ENCODE measurements around the gene CNTNAP5. TPM values are rescaled to one million over a fixed set of nuclear protein-coding genes. Genes with fewer than 3 reads are reported as not detected.

CNTNAP5 gene
- total and polyA plus RNA-seq, 9 of the 15 experiments (the other 6 are each of a cell fraction or from before 2014, with no cell fraction given) = not detected

DNA sequence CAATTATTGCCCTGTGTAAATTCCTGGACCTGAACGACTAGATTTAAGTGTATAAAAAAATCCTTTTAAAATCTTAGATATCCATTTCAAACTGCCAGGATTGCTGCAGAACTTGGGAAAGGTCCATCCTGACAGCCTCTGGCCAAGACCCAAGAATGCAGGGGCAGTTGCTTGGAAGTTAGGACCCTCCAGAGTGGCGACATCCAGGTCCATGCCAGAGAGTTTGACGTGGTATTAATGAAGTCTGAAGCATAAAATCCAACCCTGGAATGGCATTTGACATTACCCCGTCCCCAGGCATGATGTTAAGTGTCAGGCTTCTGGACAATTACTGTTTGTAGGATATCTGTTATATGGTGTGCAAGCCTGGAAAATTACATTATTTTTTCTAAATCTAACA lies 810.2 kb downstream of the CNTNAP5 start:
- in situ Hi-C loops (cut with MboI) (no loop called here), intact Hi-C loops (cut with micrococcal nuclease) (no loop called here)
- CTCF ChIA-PET (ENCODE audit: low intra/inter-chr PET ratio) = no interaction called here
- Histone ChIP-seq H3K27me3 (ENCODE audit: control insufficient read depth in 2 of 2, insufficient read depth in 2 of 2, low read length in 2 of 2) (no peaks in the 10 kb centered on the region), H3K79me2 (ENCODE audit: control insufficient read depth, insufficient read depth, low read length) (no peaks in the 10 kb centered on the region), H3K9ac (ENCODE audit: insufficient read depth in 1 of 2, low read depth in 2 of 2, low read length in 2 of 2) (no peak overlapping the region), H4K20me1 (replicated peaks; ENCODE audit: control insufficient read depth, insufficient read depth, low read length) (no peaks in the 10 kb centered on the region), H3K36me3 (ENCODE audit: control insufficient read depth, insufficient read depth, low read length) (no peaks in the 10 kb centered on the region), H3K4me2 (ENCODE audit: insufficient read depth, low read length) (no peak overlapping the region), H3K9me3 (replicated peaks; ENCODE audit: control insufficient read depth, insufficient read depth, low read depth, low read length) (no peaks in the 10 kb centered on the region), H3K4me1 (replicated peaks in 1 of 2; ENCODE audit: control insufficient read depth in 2 of 2, insufficient read depth in 2 of 2, low read length in 2 of 2) (no peaks in the 10 kb centered on the region), H3K9me1 (ENCODE audit: control insufficient read depth, insufficient read depth, low read length) (no peaks in the 10 kb centered on the region), H3K27ac (ENCODE audit: extremely low read depth, low read depth, low read length) (no peak overlapping the region), H3K4me3 (no peak overlapping the region), H2AFZ (ENCODE audit: low read depth, low read length) (no peak overlapping the region)
- DNase-seq (ENCODE audit: extremely low read depth in 1 of 4, low spot score in 3 of 4) (no peak), ATAC-seq (no peak), FAIRE-seq (no peak)
- no TSS peak for BruUV-seq (replicated peaks)
- POLR2A ChIA-PET = no interaction called here
- TF ChIP-seq CBX5 (IDR thresholded peaks at IDR 0.05; ENCODE audit: borderline replicate concordance, low read depth) = no peak
- TF ChIP-seq NFRKB (IDR thresholded peaks at IDR 0.05; ENCODE audit: low read depth) = no peak
- no peak for TF ChIP-seq SAFB (IDR thresholded peaks at IDR 0.05; ENCODE audit: borderline replicate concordance, low read depth, low read length)
- TF ChIP-seq, protein P1, sequence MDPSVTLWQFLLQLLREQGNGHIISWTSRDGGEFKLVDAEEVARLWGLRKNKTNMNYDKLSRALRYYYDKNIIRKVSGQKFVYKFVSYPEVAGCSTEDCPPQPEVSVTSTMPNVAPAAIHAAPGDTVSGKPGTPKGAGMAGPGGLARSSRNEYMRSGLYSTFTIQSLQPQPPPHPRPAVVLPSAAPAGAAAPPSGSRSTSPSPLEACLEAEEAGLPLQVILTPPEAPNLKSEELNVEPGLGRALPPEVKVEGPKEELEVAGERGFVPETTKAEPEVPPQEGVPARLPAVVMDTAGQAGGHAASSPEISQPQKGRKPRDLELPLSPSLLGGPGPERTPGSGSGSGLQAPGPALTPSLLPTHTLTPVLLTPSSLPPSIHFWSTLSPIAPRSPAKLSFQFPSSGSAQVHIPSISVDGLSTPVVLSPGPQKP (CRISPR knock-in tag; IDR thresholded peaks at IDR 0.05) = no peak
- no peak for TF ChIP-seq FOSL1 (tag; conservative IDR thresholded peaks at IDR 0.05)
- TF ChIP-seq, protein P2, sequence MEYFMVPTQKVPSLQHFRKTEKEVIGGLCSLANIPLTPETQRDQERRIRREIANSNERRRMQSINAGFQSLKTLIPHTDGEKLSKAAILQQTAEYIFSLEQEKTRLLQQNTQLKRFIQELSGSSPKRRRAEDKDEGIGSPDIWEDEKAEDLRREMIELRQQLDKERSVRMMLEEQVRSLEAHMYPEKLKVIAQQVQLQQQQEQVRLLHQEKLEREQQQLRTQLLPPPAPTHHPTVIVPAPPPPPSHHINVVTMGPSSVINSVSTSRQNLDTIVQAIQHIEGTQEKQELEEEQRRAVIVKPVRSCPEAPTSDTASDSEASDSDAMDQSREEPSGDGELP (CRISPR knock-in tag; IDR thresholded peaks at IDR 0.05; ENCODE audit: borderline replicate concordance) = no peak
- no peak for TF ChIP-seq MAFG (tag; conservative IDR thresholded peaks at IDR 0.05)
- TF ChIP-seq ELF2 (CRISPR knock-in tag; IDR thresholded peaks at IDR 0.05) = no peak
- TF ChIP-seq, protein P3, sequence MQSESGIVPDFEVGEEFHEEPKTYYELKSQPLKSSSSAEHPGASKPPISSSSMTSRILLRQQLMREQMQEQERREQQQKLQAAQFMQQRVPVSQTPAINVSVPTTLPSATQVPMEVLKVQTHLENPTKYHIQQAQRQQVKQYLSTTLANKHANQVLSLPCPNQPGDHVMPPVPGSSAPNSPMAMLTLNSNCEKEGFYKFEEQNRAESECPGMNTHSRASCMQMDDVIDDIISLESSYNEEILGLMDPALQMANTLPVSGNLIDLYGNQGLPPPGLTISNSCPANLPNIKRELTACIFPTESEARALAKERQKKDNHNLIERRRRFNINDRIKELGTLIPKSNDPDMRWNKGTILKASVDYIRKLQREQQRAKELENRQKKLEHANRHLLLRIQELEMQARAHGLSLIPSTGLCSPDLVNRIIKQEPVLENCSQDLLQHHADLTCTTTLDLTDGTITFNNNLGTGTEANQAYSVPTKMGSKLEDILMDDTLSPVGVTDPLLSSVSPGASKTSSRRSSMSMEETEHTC (IDR thresholded peaks at IDR 0.05) = no peak
- no peak for TF ChIP-seq STAG1 (CRISPR knock-in tag; IDR thresholded peaks at IDR 0.05; ENCODE audit: borderline replicate concordance)
- no peak for TF ChIP-seq ZFPM2 (CRISPR knock-in tag; IDR thresholded peaks at IDR 0.05)
- TF ChIP-seq CGGBP1 (CRISPR knock-in tag; IDR thresholded peaks at IDR 0.05) = no peak
- TF ChIP-seq ZNF780A (CRISPR knock-in tag; IDR thresholded peaks at IDR 0.05) = no peak
- TF ChIP-seq ZBTB2 (IDR thresholded peaks at IDR 0.05) = no peak
- TF ChIP-seq ZBTB26 (CRISPR knock-in tag; IDR thresholded peaks at IDR 0.05) = no peak
- WGBS (ENCODE audit: insufficient coverage, low coverage, missing lambda C conversion rate) = 2% methylated on average over 4 of the region's 4 CpGs

Measured in K562 (cell line).